H1 (cell line): ENCODE data around the gene USB1. TPM values are rescaled to one million over a fixed set of nuclear protein-coding genes. Genes with fewer than 3 reads are reported as not detected.

ENCODE experiments used
- POLR2A ChIP-seq, 2 experiments: IDR thresholded peaks; 1 replicate in 1 of 2; 2 replicates in 1 of 2; pipeline ENCODE4 v1.6.1; 2011; ENCODE audit warnings: low read depth in 2 of 2, low read length in 2 of 2, mild to moderate bottlenecking in 2 of 2; ENCODE audit errors: control extremely low read depth in 1 of 2
- POLR2AphosphoS5 ChIP-seq: IDR thresholded peaks from 2 replicates; pipeline ENCODE4 v1.6.1; 2011; ENCODE audit warnings: low read depth, low read length
- SIN3A ChIP-seq, 2 experiments: IDR thresholded peaks in 1 of 2; conservative IDR thresholded peaks in 1 of 2; 2 replicates each; pipeline ENCODE4 v1.6.1; 2011 to 2012; ENCODE audit warnings: low read length in 2 of 2, improper control_type of control experiment in 1 of 2, low read depth in 1 of 2, mild to moderate bottlenecking in 1 of 2
- SIRT6 ChIP-seq: IDR thresholded peaks from one replicate; pipeline ENCODE4 v1.7.1; 2012; ENCODE audit warnings: low read length, inconsistent platforms
- TBP ChIP-seq: IDR thresholded peaks from 2 replicates; pipeline ENCODE4 v1.6.1; 2011; ENCODE audit warnings: low read depth, low read length, improper control_type of control experiment
- polyA plus RNA-seq, 7 experiments: library from polyadenylated mRNA; depleted of rRNA in 3 of 7; stranded (reverse) in 5 of 7; unstranded in 2 of 7; fragments of >200 nt in 5 of 7; fragments of 200-250 nt in 2 of 7; gene quantifications; 1 replicate in 5 of 7; 2 replicates in 1 of 7; 4 replicates in 1 of 7; pipeline versions ENCODE4 v1.2.1 to v1.2.3, GENCODE V29; 2011 to 2013; ENCODE audit warnings: missing spikeins in 2 of 7, mixed read lengths in 2 of 7
- total RNA-seq: library from RNA; stranded (reverse); fragmentation: NEBNext Ultra II Directional; extraction: Animal tissue kit (Norgen Biotek cat#: 25700); gene quantifications from 2 replicates; pipeline ENCODE4 v1.2.1, GENCODE V29; 2021
- TF ChIP-seq, protein P1 (sequence below): IDR thresholded peaks from 2 replicates; pipeline ENCODE4 v1.6.1; 2011; ENCODE audit warnings: low read depth, mild to moderate bottlenecking, low read length; ENCODE audit not compliant: insufficient read depth

The USB1 gene
- total and polyA plus RNA-seq, 2 of the 8 experiments (the other 6 are each of a cell fraction or from before 2014, with no cell fraction given) = 65.4 to 75.9 TPM

DNA sequence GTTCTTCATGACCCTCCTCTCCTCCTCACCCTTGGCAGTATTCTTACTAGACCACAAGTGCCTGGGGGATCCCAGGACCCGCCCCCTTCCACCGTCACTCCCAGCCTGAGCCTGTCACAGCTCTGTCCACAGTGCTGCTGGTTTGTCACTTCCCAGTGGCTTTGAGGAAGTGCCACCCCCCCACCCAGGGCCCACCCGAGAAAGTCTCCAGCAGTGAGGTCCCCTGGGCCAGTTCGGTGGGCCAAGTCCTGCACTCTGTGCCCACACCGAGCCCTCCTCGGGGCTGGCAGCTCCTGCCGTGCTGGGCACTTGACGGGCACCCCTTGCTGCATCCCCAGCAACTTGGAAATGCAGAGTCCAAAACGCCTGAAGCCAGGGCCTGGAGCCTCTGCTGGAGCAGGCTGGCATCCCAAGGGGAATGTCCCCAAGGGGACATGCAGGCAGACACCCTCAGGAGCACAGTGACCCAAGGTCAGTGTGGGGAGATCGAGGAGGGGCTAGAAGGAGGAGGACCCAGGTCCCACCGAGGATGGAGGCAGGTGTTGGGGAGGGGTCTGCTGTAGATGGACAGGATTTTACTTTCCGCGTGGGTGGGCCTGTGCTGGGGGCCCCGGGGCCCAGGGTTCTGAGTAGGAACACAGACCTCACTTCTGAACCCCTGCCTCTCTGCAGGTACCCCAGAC is 39.9 kb downstream of the USB1 start (continued):
- TF ChIP-seq POLR2AphosphoS5 = no peak
- TF ChIP-seq, protein P1, sequence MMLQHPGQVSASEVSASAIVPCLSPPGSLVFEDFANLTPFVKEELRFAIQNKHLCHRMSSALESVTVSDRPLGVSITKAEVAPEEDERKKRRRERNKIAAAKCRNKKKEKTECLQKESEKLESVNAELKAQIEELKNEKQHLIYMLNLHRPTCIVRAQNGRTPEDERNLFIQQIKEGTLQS = no peak
- no peak for TF ChIP-seq POLR2A (IDR thresholded peaks at IDR 0.05; ENCODE audit: control extremely low read depth in 1 of 2, low read depth in 2 of 2, low read length in 2 of 2)
- TF ChIP-seq SIRT6 = no peak
- no peak for TF ChIP-seq SIN3A (conservative IDR thresholded peaks at IDR 0.05 in 1 of 2, IDR thresholded peaks at IDR 0.05 in 1 of 2; ENCODE audit: low read depth in 1 of 2, low read length in 2 of 2)
- no peak for TF ChIP-seq TBP
